Renal pelvis (tissue), 4 donors: ENCODE data around the gene ZNF516. TPM values are rescaled to one million over a fixed set of nuclear protein-coding genes. Genes with fewer than 3 reads are reported as not detected.

ENCODE experiments used
- DNase-seq: peaks from one replicate; pipeline ENCODE4 v3.0.0-alpha.2; 2013
- polyA plus RNA-seq, 3 donors: library from polyadenylated mRNA; unstranded; fragments of 120-200 nt; gene quantifications; one replicate each; pipeline ENCODE4 v1.2.1, GENCODE V29; 2013; ENCODE audit not compliant: insufficient read length in 3 of 3

ZNF516 gene
- polyA plus RNA-seq, 3 donors, result 41.2 to 58.4 (median 42.6) TPM

DNA sequence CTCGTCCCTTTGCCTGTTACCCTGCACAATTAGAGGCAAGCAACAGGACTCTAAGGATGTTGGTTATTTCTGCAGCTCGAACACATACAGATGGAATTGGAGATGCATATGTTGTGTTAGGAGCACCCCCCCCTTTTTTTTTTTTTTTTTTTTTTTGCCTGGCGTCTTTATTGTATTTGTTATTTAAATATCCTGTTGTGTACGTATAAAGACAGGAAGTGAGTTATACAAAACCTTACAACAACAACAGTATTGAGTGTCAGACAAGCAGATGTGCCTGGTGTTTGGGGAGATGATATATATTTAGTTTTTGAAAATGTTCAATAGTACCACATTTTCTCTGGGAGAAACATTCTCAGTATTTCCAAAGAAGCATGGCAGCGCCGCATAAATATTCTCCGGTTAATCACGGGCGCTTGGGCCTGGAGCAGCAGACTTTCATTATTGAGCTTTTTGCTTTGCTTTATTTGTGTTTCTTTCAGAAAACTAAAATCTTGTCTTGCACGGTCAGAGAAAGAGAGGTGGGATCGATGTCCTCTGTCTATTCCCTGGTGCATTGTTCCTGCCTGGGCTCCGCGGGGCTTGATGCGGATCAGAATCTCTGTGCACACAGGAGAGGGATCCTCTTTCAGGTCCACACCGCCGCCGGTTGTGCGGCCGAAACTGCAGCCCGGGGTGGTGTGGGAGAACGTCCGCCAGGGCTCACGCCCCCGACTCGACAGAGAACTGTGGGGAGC, 23.2 kb upstream of the ZNF516 start:
- no peak for DNase-seq

GRCh38 chr18:76515576-76515975, 20.5 kb upstream of the ZNF516 start:
- no peak for DNase-seq

GRCh38 chr18:76514573-76514972, 19.5 kb upstream of the ZNF516 start:
- DNase-seq, result no peak

DNA sequence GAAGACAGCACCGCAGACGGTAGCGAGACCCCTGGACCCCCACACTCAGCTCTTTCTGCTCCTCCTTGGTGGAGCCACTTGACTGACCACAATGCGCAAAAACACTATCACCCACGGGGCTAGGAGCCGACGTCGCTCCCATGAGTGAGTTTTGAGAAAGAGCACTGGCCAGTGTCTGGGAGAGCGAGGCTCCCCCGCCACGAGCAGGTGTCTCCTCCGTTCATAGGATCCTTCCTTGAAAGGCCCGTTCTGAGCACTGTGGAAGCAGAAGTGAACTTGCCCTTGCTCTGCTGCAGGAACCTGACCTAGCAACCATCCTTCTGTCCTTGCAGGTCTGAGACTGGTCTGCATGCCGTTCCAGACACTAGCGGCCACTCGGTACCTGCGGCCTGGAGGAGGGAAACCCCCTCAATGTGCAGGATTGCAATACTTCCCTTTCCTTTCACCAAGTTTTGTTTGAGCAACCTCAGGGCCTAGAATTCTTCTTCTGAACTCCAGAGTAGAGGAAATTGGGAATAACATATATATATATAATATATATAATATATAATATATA, 12.9 kb upstream of the ZNF516 start:
- no peak for DNase-seq

DNA sequence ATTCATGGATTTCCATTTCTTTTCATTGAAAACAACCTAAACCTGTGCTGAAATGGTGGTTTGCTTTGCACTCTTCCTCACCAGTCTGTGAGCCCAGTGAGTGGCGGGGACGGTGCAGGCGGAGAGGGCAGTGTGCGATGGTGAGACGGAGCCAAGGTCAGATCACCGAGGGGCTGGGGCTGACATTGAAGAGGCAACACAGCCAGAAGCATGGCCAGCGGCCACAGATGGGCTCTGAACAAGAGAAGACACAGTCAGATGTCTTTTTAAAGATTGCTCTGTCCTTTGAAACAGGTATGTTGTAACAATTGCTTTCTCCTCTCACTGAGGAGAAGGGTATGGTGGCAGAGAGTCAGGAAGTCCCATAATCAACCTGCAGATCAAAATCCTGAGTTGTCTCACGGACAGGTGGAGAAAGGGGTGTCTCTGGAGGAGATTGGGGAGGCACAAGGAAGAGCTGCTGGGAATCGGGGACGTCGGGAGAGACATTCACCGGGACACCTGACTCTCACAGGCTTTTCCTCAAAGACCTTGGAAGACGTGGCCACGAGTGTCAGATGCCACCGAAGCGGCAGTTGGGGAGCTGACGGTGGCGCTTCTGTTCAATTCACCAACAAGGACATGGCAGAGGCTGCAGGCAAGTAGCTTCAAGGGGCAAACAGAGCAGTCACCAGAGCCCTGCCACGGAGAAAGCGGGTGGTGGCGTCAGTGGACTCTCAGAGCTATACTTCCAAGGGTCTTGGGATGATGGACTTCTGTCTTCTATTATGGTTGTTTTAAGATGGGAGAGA, 12.1 kb upstream of the ZNF516 start:
- DNase-seq, result no peak

GRCh38 chr18:76506395-76506794, 11.4 kb upstream of the ZNF516 start:
- no peak for DNase-seq

GRCh38 chr18:76505614-76506013, 10.6 kb upstream of the ZNF516 start:
- DNase-seq, result no peak

DNA sequence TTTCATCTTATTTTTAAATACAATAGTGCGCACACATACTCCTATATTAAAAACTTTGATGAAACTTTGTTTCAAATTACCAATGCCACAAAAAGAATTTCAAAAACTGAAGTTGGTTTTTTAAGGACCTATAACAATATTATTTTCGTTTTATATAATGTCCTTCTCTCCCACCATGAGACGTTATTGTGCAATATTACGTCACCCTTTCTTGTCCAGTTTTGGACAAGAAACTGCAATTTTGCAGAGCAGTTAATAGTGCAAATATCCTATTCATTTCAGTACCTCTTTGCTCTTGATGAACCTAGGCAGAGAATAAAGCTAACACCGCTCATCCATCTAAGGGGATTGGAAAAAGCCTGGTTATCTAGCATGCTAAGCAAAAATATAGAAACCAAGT, 9.7 kb upstream of the ZNF516 start:
- DNase-seq, result no peak

DNA sequence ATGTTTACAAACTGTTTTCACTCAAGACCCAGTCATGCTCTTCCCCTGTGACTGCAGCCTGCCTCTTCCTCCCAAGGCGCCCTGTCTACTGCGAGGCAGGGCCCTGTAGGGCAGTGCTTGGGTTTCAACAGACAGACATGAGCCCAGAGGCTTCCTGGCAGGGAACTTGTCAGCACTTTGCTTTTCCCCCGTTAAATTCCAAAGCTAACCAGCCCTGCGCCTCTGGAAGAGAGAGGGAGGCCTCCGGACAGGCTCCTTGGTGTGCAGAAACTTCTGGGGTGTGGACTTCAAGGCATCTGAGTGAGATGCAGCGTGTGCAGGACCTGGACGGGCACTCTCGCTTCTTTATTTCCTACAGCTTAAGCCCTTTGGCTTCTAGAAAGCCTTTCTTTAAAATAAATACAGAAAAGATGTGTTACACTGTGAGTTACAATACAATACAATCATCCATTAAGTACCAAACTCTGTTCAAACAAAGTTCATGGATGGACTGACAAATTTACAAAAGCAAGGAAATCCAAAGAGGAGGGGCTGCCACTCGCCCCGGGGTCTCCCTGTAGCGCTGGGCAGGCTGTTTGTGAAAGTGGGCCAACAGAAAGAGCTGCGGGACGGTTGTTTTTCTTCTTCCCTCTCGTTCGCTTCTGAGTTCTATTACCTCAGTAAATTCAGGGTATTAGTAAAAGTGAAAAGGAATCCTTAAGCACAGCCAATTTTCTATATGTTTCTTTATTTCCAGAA, 8.8 kb upstream of the ZNF516 start:
- DNase-seq, result no peak

DNA sequence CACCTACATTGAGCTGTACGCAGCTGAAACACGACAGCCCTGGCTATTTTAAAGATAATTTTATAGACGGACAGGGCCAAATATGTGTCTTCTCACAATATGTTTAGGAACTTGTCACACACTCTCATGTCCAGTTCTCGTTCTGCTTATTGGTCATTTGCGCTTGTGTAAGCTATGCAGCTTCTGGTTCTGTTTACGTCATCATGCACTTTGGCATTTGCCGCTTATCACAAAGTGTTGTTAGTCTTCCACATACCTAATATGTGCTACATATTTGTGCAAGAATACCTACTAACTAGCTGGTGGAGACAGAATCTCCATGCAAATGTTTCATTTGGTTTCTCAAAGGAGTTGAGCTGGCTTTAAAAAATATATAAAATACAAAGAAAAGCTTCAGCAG, 7.5 kb upstream of the ZNF516 start:
- DNase-seq, result no peak

GRCh38 chr18:76499637-76500340, 4.7 kb upstream of the ZNF516 start:
- no peak for DNase-seq

GRCh38 chr18:76499021-76499420, 4.0 kb upstream of the ZNF516 start:
- no peak for DNase-seq

DNA sequence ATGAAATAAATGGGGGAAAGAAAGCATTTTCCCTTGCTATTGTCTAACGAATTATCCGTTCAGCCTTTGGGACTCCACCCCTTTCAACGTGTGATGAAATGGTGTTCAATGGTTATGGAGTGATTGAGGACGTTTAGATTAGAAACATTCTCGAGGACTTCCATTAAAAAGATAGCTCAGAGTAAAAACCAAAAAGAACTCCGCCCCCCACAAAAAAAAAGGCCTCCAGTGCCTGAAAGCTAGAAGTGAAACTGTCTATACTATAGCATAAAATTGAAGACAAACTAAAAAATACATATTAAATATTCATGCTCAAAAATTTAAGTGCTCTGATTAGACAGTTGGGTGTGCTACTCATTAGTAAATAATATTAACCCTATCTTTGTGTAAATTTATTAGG, 3.0 kb upstream of the ZNF516 start:
- no peak for DNase-seq

DNA sequence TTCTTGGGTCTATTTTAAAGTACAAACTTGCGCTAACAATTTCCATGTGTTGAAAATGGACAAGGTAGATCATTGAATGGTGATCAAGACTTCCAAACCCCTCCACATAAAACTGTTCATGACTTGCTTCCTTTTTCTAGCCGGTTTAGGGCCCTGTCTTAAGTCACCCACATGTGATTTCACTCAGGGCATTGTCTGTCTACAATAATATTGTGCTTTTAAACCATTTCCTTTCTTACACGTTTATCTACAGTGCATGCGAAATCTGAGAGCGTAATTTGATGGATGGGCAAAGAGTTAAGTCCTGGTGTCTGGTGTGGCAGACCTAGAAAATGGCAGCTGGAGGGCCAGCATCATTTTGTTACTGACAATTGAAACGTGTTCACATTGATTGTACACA, 2.0 kb upstream of the ZNF516 start:
- DNase-seq, result no peak

DNA sequence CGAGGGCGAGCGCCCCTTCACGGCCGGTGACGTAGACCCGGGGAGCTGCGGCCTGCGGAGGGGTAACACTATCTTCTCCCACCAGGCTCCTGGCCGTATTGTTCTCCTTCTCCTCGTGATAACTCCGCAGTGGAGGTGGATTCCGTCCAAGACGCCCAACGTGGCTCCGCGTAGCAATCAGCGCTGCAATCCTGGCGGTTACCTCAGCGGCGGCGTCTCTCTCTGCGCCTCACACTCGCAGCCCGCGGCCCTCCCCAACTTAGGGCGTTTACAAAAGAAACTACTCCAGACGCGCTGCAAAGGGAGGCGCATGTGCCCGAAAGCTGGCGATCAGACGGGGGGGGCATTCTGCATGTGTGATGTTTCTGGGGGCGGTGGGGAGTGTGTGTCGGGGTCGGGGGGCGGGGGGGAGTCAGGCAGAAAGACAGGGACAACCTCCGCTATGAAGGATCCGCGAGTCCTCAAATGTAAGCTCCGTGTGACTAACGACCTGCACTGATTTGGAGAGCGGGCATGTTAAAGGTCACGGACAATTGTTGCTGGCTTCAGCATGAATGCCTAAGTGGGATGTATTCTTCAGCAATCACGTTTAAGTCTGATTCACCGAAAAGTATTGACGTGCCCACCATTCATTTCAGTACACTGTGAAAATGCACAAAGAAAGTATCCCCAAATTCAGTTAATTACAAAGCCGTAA, 1.3 kb upstream of the ZNF516 start:
- DNase-seq, result no peak

DNA sequence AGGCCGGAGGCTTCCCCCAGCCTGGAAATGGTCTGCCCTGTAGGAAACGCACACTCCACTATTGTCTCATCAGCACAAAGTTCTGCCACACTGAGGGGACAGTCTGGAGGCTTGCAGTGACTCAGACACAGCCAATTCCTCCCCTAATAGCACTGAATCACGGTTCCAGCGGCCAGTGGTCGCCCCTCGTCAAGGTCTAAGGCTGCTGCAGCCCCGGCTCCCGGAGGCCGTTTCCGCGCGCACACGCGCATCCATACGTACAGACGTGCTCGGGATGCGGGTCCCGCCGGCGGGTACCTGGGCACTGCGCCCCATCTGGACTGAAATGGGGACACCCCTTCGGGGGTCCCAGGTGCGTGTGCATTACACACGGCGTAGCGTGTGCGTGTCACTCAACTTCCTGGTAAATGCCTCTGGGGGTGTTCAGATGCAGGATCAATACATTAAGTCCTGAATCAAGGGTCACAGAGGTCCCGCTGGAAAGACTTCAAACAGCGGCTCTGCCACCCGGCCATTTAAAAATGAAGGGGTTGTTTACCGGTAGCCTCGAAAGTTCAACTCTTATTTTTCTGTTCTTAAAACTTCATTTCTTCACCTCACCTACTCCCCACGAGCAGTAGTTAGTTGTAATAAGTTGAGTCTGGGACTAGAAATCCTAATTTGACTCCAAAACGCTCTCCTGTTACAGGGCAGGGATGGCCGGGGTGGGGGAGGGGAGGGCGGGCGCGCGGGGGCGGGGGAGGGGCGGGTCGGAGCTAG, 572 bp upstream of the ZNF516 start:
- no peak for DNase-seq

DNA sequence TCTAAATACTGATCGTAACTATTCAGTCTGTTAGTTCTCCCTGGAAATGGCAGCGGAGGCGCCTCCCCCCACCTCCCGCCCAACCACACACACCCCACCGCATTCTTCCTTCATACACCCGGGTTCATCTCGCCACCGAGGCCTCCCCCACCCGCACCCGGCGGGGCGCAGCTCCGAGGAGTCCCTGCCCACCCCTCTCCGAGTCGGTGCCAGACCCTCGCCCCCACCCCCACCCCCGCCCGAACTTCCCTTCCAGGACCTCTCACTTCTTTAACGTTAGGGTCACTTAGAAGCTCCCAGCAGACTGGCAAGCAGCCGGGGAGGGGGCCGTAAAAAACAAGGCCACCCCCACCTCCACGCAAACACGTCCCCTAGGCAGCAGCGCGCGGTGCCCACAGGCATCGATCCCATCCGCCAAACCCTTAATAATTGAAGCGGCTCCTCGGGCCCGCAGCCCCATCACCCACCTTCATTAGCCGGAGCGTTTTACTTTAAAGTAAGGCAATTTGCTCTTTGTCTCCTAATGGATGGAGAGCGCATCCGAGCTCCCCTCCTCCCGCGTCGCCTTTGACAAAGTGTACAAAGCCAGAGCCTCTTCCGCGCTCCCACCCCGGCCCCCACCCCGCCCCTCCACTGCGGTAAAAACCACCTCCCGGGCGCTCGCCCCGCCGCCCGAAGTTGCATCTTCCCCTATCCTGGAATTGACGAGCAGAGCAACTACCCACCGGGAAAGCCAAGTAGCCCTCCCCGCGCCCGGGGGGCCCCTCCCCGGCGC, 624 bp downstream of the ZNF516 start:
- peak; percentile 78 for DNase-seq

- no peak for DNase-seq
These were observed 1.6 kb downstream of the ZNF516 start for GRCh38 chr18:76493213-76494161.
